ENCODE results near the gene CHGA.

GRCh38 chr14:92928258-92928629 lies 5.3 kb downstream of the CHGA start:
- TF ChIP-seq POLR2A (IDR thresholded peaks at IDR 0.05): no peak
- TF ChIP-seq CTCF (IDR thresholded peaks at IDR 0.05 in 8 of 11, conservative IDR thresholded peaks at IDR 0.05 in 3 of 11): no peak
- TF ChIP-seq POLR2AphosphoS5 (IDR thresholded peaks at IDR 0.05): no peak
